ENCODE data around the gene NUDT5. TPM values are rescaled to one million over a fixed set of nuclear protein-coding genes. Genes with fewer than 3 reads are reported as not detected.

Gene NUDT5
- total RNA-seq, 2 experiments from 2014 or later = 11.6 to 13.5 TPM

DNA sequence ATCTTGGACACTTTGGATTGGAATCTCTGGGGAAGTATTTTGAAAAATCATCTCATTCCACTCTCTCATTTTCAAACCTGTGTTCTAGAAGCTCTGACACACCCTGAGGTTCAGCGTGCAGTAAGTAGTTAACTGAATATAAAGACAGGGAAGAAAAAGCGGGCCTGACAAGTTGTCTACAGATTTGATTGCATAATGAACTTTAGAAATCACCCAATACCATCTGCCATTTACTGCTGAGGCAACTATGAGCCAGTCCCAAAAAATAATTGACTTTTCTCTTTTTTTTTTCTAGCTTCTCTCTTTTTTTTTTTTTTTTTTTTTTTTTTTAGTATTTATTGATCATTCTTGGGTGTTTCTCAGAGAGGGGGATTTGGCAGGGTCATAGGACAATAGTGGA, 29.8 kb upstream of the NUDT5 start:
- Histone ChIP-seq H3K9me3 (ENCODE audit: control insufficient read depth in 1 of 2, insufficient read depth in 1 of 2, low read length in 2 of 2) (peaks cover 0 to 6% of the 10 kb centered on the region in 2 experiments), H3K27ac (ENCODE audit: low read depth in 1 of 2, low read length in 2 of 2) (no peak overlapping the region), H3K4me1 (ENCODE audit: insufficient read depth, low read length) (no peaks in the 10 kb centered on the region), H3K4me3 (ENCODE audit: low read length) (no peak overlapping the region), H3K27me3 (ENCODE audit: control insufficient read depth in 1 of 2, insufficient read depth in 2 of 2, low read length in 2 of 2) (no peaks in the 10 kb centered on the region), H3K36me3 (ENCODE audit: insufficient read depth, low read length) (peaks cover 47% of the 10 kb centered on the region)
- DNase-seq (no peak), ATAC-seq (ENCODE audit: poor library complexity) (no peak)
- Mint-ChIP-seq H3K27ac (no peak overlapping the region), H3K27me3 (no peaks in the 10 kb centered on the region), H3K36me3 (ENCODE audit: low read depth) (peaks cover 65% of the 10 kb centered on the region), H3K4me3 (no peak overlapping the region), H3K9me3 (no peaks in the 10 kb centered on the region), H3K4me1 (ENCODE audit: low read depth) (peaks cover 4% of the 10 kb centered on the region)
- TF ChIP-seq, protein P1, sequence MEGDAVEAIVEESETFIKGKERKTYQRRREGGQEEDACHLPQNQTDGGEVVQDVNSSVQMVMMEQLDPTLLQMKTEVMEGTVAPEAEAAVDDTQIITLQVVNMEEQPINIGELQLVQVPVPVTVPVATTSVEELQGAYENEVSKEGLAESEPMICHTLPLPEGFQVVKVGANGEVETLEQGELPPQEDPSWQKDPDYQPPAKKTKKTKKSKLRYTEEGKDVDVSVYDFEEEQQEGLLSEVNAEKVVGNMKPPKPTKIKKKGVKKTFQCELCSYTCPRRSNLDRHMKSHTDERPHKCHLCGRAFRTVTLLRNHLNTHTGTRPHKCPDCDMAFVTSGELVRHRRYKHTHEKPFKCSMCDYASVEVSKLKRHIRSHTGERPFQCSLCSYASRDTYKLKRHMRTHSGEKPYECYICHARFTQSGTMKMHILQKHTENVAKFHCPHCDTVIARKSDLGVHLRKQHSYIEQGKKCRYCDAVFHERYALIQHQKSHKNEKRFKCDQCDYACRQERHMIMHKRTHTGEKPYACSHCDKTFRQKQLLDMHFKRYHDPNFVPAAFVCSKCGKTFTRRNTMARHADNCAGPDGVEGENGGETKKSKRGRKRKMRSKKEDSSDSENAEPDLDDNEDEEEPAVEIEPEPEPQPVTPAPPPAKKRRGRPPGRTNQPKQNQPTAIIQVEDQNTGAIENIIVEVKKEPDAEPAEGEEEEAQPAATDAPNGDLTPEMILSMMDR (IDR thresholded peaks at IDR 0.05) = no peak
- ChIA-PET POLR2A (no interaction called here), CTCF (interaction anchor here (1.6 kb wide), 1 partner anchor 10 kb away, joined by 5 read pairs; no protein-coding TSS in a partner anchor)
- intact Hi-C loops (cut with DNase I, micrococcal nuclease) = no loop called here

DNA sequence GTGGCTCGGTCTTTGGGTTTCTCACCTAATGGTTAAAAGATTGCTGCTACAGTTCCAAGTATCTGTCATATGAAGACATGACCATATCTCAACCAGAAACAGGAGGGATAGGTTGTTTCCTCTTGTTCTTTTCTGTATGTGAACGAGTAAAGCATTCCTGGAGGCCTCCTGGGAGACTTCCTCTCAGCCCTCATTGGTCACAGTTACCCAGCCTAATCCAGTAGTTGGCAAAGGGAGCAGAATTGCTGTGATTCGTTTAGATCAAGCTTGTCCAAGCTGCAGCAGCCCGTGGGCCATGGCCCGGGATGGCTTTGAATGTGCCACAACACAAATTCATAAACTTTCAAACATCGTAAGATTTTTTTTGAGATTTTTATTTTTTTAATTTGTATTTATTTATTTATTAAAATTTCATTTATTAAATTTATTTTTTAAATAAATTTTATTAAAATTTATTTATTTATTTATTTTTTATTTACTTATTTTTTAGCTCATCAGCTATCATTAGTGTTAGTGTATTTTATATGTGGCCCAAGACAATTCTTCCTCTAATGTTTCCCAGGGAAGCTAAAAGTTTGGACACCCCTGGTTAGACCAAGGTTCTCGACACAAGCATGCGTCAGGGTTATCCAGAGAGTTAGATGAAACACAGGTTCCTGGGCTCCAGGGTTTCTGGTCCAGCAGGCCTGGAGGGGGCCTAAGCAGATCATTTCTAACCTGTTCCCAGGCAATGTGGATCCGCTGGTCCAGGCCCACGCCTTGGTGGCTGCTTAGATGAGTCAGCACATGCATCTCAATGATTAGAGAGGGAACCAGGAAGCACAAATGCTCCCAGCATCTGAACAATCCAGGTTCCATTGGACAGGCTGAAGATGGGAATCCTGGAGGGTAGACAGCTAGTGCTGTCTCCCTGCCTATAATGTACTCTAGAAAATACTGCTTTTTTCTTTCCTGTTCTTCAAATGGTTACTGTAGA, 25.9 kb upstream of the NUDT5 start:
- Mint-ChIP-seq H3K4me1 (ENCODE audit: low read depth) (no peaks in the 10 kb centered on the region), H3K36me3 (ENCODE audit: low read depth) (peaks cover 70% of the 10 kb centered on the region), H3K9me3 (no peaks in the 10 kb centered on the region), H3K4me3 (no peak overlapping the region), H3K27ac (no peak overlapping the region), H3K27me3 (no peaks in the 10 kb centered on the region)
- CTCF ChIA-PET = interaction anchor here (1.0 kb wide), 1 partner anchor 22 kb away, joined by 3 read pairs; no protein-coding TSS in a partner anchor
- Histone ChIP-seq H3K27ac (ENCODE audit: low read depth in 1 of 2, low read length in 2 of 2) (no peak overlapping the region), H3K4me1 (ENCODE audit: insufficient read depth, low read length) (no peaks in the 10 kb centered on the region), H3K27me3 (ENCODE audit: control insufficient read depth in 1 of 2, insufficient read depth in 2 of 2, low read length in 2 of 2) (no peaks in the 10 kb centered on the region), H3K9me3 (ENCODE audit: control insufficient read depth in 1 of 2, insufficient read depth in 1 of 2, low read length in 2 of 2) (peaks cover 0 to 4% of the 10 kb centered on the region in 2 experiments), H3K4me3 (ENCODE audit: low read length) (no peak overlapping the region), H3K36me3 (ENCODE audit: insufficient read depth, low read length) (peaks cover 64% of the 10 kb centered on the region)
- POLR2A ChIA-PET = interaction anchor here (1.0 kb wide), 1 partner anchor 26 kb away, joined by 3 read pairs; the partner anchor contains the start of gene NUDT5
- ATAC-seq (ENCODE audit: poor library complexity) (no peak), DNase-seq (no peak)
- TF ChIP-seq, protein P1 (IDR thresholded peaks at IDR 0.05) = no peak
- intact Hi-C loops (cut with DNase I, micrococcal nuclease) = no loop called here

DNA sequence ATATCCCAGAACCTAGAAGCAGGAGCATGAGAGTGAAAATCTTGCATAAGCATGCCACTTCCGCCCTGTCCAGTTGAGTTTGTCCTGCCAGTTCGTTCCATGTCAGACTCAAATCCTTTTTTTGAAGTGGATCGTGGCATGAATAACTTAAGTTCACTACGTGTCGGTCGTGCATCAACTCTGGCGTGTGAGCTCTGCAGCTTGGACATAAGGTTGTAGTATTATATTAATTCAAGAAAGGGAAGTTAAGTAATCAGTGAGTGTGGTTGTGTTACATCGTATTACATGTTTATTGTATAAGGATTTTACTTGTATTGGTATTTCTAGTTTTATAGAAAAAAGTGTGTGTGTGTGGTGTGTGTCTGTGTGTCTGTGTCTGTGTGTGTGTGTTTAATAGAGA, 23.3 kb upstream of the NUDT5 start:
- Histone ChIP-seq H3K36me3 (ENCODE audit: insufficient read depth, low read length) (peaks cover 59% of the 10 kb centered on the region), H3K9me3 (ENCODE audit: control insufficient read depth in 1 of 2, insufficient read depth in 1 of 2, low read length in 2 of 2) (no peaks in the 10 kb centered on the region), H3K27ac (ENCODE audit: low read depth in 1 of 2, low read length in 2 of 2) (no peak overlapping the region), H3K27me3 (ENCODE audit: control insufficient read depth in 1 of 2, insufficient read depth in 2 of 2, low read length in 2 of 2) (no peaks in the 10 kb centered on the region), H3K4me3 (ENCODE audit: low read length) (no peak overlapping the region), H3K4me1 (ENCODE audit: insufficient read depth, low read length) (no peaks in the 10 kb centered on the region)
- no peaks in the 10 kb centered on the region for H3K9me3 Mint-ChIP-seq
- POLR2A ChIA-PET = no interaction called here
- H3K36me3 Mint-ChIP-seq (ENCODE audit: low read depth) = peaks cover 74% of the 10 kb centered on the region
- peaks cover 18% of the 10 kb centered on the region for H3K4me1 Mint-ChIP-seq (ENCODE audit: low read depth)
- H3K4me3 Mint-ChIP-seq = no peak overlapping the region
- TF ChIP-seq, protein P1 (IDR thresholded peaks at IDR 0.05) = no peak
- no peak for ATAC-seq (ENCODE audit: poor library complexity)
- no peaks in the 10 kb centered on the region for H3K27me3 Mint-ChIP-seq
- DNase-seq = no peak
- intact Hi-C loops (cut with DNase I, micrococcal nuclease) = loop anchor here in 1 of 2 experiments (5.0 kb wide), 1 partner anchor 683 kb away; no protein-coding TSS in a partner anchor
- no peak overlapping the region for H3K27ac Mint-ChIP-seq
- CTCF ChIA-PET = no interaction called here

Data from CD4-positive, alpha-beta T cell (primary cell).